GM06990 (cell line): ENCODE results near the gene ISCA1.
A peak's percentile ranks its signal among the peaks of the same experiment; 100 is the strongest.

Experiments used
- DNase-seq: peaks from one replicate; pipeline ENCODE4 v3.0.0-alpha.2; 2011; ENCODE audit not compliant: insufficient read length; ENCODE audit errors: extremely low read depth
- H3K27me3 ChIP-seq: replicated peaks from 2 replicates; pipeline ENCODE4 v1.6.0; 2011; ENCODE audit warnings: low read length; ENCODE audit not compliant: control insufficient read depth, insufficient read depth
- H3K36me3 ChIP-seq: 2 replicates; pipeline ENCODE4 v1.5.1; 2011; ENCODE audit warnings: low read length; ENCODE audit not compliant: control insufficient read depth, insufficient read depth
- H3K4me3 ChIP-seq: replicated peaks from 2 replicates; pipeline ENCODE4 v1.5.1; 2011; ENCODE audit warnings: low read depth, mild to moderate bottlenecking, control low read depth, low read length
- CTCF ChIP-seq: IDR thresholded peaks from 2 replicates; pipeline ENCODE4 v1.5.1; 2011; ENCODE audit warnings: low read length, control low read depth, mild to moderate bottlenecking, inconsistent platforms; ENCODE audit not compliant: insufficient read depth, poor library complexity, severe bottlenecking

The ISCA1 gene

DNA sequence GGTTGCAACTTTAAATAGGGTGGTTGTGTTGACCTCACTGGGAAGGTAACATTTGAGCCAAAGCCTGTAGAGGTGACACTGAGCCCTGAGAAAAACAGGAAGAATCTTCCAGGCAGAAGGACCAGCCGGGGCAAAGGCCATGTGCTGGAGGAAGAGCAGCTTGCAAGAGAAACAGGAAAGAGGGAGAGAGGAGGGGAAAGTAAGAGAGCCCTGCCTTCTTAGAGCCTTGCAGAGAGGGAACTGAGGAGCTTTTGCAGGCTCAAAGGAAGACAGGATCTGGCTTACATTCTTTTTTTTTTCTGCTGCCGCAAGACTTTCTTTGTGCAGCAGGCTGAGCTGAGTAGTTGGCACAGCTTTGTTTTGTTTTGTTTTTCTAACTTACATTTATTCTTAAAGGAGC, 40.3 kb downstream of the ISCA1 start:
- no peak overlapping the region for H3K4me3 ChIP-seq
- no peak for TF ChIP-seq CTCF
- no peaks in the 10 kb centered on the region for H3K36me3 ChIP-seq
- no peak for DNase-seq
- no peaks in the 10 kb centered on the region for H3K27me3 ChIP-seq

GRCh38 chr9:86241216-86241615, 41.1 kb downstream of the ISCA1 start:
- no peak for TF ChIP-seq CTCF
- peak; percentile 30 for DNase-seq
- no peak overlapping the region for H3K4me3 ChIP-seq
- no peaks in the 10 kb centered on the region for H3K36me3 ChIP-seq
- H3K27me3 ChIP-seq: no peaks in the 10 kb centered on the region

- H3K4me3 ChIP-seq: no peak overlapping the region
- no peak for DNase-seq
- no peak for TF ChIP-seq CTCF
Observed at GRCh38 chr9:86238861-86239770, 43.2 kb downstream of the ISCA1 start.

DNA sequence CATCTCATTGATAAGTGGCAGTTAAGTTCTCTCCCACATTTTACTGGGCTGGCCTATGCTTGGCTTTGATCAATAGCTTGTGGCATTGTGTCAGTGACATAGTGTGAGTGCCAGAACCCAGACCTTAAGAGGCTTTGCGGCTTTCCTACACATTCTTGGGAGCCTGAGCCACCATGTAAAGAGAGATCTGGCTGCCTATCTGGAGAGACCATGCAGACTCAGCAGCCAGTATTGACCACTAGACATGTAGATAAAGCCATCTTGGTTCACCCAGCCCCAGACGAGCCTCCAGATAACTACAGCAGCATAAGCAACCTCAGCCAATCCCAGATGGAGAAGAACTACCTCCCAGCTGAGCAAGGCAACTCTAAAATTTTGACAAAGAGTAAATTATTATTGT, 51.5 kb downstream of the ISCA1 start:
- no peak for TF ChIP-seq CTCF
- Histone ChIP-seq H3K4me3 (no peak overlapping the region), H3K36me3 (no peaks in the 10 kb centered on the region), H3K27me3 (no peaks in the 10 kb centered on the region)
- DNase-seq: no peak

More at GRCh38 chr9:86238861-86239770, 43.2 kb downstream of the ISCA1 start:
- Histone ChIP-seq H3K27me3 (no peaks in the 10 kb centered on the region), H3K36me3 (no peaks in the 10 kb centered on the region)

DNA sequence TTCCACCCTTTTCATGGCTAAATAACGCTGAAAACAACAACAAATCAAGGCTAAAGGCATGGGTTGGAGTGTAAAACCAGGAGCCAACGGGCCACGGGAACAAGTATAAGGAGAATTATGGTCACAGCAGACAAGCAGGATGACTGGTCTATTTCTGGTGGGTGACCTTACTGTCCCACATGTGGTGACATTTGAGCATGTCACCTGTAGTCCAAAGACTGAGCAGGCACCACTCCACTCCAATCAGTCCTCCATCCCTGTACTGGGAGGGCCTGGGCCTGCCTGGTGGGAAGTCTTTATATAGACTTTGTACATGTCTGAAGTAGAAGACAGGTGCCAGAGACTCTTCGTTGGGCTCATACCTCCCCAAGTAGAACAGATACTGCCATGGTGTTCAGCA, 59.7 kb downstream of the ISCA1 start:
- DNase-seq: no peak
- Histone ChIP-seq H3K4me3 (no peak overlapping the region), H3K36me3 (no peaks in the 10 kb centered on the region), H3K27me3 (no peaks in the 10 kb centered on the region)
- TF ChIP-seq CTCF: no peak
